Right ventricle myocardium inferior (tissue), 1 donor: ENCODE data around the gene CLTCL1. TPM values are rescaled to one million over a fixed set of nuclear protein-coding genes. Genes with fewer than 3 reads are reported as not detected.

Source experiments
- ATAC-seq: fragments of 200-7000 bp; cut with Tn5 transposase; one replicate; pipeline ENCODE4 v1.9.1; 2020; ENCODE audit warnings: mild to moderate bottlenecking, moderate library complexity
- DNase-seq: peaks from one replicate; pipeline ENCODE4 v3.0.0; 2021; ENCODE audit errors: missing footprints
- intact Hi-C: fragments of 100-400 bp; cut with DNase I; formaldehyde crosslinking; loops from one replicate; pipeline ENCODE4 v1.11.0; 2022
- total RNA-seq: library from RNA; stranded (reverse); fragmentation: NEBNext Ultra II Directional; extraction: Animal tissue kit (Norgen Biotek cat#: 25700); gene quantifications from one replicate; pipeline ENCODE4 v1.2.1, GENCODE V29; 2021
- donor health status: DM: no; HTN: yes; CAD: no; lungs with severe emphysema.

CLTCL1 gene
- total RNA-seq, 1 donor from 2014 or later: 8.3 TPM

GRCh38 chr22:19147195-19147780 is 144.2 kb downstream of the CLTCL1 start:
- intact Hi-C loops: loop anchor here (10.0 kb wide), 1 partner anchor 288 kb away; the partner anchor contains the start of genes HIRA and MRPL40
- ATAC-seq (no peak), DNase-seq (peak; percentile 53)

DNA sequence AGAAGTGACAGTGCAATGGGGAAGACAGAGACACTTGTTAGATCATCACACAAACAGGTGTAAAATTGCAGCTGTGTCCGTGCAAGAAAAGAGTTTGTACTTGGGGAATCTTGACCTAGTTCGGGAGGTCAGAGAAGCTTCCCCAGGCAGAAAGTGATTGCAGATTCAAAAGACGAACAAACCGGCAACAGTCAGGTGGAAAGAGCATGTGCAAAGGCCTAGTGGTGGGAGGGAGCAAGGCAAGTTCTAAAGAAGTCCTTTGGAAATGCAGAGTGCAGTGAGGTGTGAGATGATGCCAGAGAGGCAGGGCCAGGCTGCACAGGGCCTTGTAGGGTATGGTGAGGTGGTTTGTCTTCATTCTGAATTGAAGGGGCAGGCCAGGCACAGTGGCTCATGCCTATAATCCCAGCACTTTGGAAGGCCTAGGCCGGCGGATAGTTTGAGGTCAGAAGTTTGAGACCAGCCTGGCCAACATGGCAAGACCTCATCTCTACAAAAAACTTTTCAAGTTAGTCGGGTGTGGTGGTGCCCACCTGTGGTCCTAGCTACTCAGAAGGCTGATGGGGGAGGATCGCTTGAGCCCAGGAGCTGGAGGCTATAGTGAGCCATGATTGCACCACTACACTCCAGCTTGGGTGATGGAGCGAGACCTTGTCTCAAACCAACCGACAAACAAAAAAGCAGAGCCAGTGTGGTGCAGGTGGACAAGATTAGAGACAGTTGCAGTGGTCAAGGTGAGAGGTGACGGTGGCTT is 145.1 kb downstream of the CLTCL1 start:
- no peak for ATAC-seq
- intact Hi-C loops: loop anchor here (10.0 kb wide), 1 partner anchor 288 kb away; the partner anchor contains the start of genes HIRA and MRPL40

GRCh38 chr22:19143967-19144400 is 147.5 kb downstream of the CLTCL1 start:
- no peak for DNase-seq
- intact Hi-C loops: loop anchor here (2.0 to 10.0 kb wide), 3 partner anchors 35 to 487 kb away; partner anchors contain the start of genes HIRA, MRPL40 and SLC25A1
- ATAC-seq: no peak

More for the DNA sequence above, 145.1 kb downstream of the CLTCL1 start:
- peak; percentile 70 for DNase-seq

DNA sequence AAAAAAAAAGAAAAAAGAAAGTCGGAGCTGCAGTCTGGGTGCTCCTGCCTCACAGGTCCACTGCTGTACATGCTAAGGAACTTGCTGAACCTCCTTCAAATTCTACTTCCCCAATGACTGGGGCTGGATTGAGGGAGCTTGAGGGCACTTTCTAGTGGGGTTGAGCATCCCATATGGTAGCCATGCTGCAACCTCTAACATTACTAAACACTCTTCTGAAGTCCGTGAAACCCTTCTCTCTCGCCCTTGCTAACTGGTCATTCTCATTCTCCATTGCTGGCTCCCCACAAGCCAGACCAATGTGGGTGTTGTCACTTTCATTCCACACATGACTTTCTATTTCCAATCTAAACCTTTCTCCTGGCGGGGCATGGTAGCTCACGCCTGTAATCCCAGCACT is 148.3 kb downstream of the CLTCL1 start:
- DNase-seq (no peak), ATAC-seq (no peak)
- intact Hi-C loops: loop anchor here (10.0 kb wide), 1 partner anchor 292 kb away; the partner anchor contains the start of genes HIRA and MRPL40

DNA sequence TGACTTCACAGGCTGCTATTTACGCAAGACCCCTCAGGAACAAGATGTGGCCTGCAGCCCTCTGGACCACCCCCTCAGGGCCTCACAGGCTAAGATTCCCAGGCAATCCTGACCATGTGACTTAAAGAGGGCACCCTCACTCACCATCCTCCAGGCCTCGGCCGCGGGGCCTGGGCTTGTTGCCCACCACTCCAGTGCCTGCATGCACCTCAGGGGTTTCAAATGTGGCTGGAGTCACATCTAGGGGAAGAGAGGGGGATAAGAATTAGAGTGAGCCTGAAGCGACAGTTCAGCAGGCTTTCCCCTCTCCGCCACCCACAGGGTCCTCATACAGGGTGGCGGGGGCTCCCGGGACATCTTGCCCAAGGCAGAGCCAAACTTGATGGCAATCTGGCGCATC is 149.1 kb downstream of the CLTCL1 start:
- intact Hi-C loops: loop anchor here (10.0 kb wide), 1 partner anchor 292 kb away; the partner anchor contains the start of genes HIRA and MRPL40
- no peak for ATAC-seq
- DNase-seq: peak; percentile 44

GRCh38 chr22:19139974-19140373 is 151.5 kb downstream of the CLTCL1 start:
- intact Hi-C loops: loop anchor here (10.0 kb wide), 1 partner anchor 295 kb away; the partner anchor contains the start of genes HIRA and MRPL40

GRCh38 chr22:19139001-19139356 is 152.5 kb downstream of the CLTCL1 start:
- ATAC-seq (no peak), DNase-seq (no peak)

More at GRCh38 chr22:19139974-19140373, 151.5 kb downstream of the CLTCL1 start:
- DNase-seq (peak; percentile 37), ATAC-seq (no peak)

GRCh38 chr22:19138217-19139000 is 153.1 kb downstream of the CLTCL1 start:
- intact Hi-C loops: no loop called here
- no peak for ATAC-seq

More at GRCh38 chr22:19139001-19139356, 152.5 kb downstream of the CLTCL1 start:
- intact Hi-C loops: no loop called here

DNA sequence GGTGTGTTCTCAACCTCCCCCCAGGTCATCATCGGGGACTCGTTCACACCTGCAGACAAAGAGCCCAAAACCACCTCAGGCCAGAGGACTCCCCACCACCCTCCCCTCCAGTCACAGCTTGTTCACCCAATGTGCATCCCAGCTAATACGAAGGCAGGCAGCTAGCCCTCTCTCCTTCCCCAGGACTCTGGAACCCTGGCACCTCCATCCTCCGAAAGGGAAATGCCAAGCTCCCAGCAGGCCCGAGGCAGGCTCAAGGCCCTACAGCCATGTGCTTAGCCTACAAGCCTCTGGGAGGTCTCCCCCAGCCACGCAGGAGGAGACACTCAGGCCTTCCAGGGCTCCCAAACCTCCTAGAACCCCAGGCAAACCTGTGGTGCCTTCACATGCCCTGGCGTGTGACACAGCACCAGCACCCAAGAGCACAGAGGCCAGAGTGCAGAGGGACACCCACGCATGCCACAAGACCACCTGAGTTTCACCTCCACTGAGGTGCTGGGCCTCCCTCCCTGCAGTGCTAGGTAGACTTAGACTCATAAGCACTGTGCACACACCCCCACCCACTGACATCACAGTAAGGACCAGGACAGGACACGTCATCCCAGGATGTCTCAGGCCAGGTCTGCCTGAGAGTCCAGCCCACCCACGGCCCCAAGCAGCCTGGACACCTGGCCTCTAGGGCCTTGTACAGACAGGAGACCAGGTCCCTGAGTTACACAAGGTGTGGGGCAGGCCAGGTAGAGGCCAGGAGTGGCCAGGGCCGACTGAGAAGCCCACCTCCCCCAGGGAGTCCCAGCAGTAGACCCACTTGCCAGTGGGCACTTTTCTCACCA is 153.9 kb downstream of the CLTCL1 start:
- DNase-seq: peak; percentile 37
- intact Hi-C loops: no loop called here
- ATAC-seq: no peak

More at GRCh38 chr22:19138217-19139000, 153.1 kb downstream of the CLTCL1 start:
- DNase-seq: peak; percentile 44

DNA sequence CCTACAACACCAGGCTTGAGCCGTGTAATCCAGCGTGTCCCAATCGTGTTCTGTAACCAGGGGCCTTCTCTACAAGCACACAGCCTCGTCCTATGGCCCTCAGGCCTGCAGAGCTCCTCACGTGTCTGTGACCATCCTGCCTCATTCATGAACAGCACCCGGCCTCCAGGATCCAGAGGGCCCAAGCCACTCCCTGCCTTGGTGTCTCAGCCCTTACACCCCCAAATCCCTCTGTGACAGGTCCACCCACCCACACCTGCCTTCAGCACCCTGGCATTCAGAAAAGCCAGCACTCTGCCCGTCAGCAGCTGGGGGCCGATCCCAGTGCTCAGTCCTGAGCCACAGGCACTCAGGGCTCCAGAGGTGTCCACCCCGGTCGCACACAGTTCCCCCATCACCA is 154.6 kb downstream of the CLTCL1 start:
- ATAC-seq (no peak), DNase-seq (peak; percentile 8)
- intact Hi-C loops: no loop called here

DNA sequence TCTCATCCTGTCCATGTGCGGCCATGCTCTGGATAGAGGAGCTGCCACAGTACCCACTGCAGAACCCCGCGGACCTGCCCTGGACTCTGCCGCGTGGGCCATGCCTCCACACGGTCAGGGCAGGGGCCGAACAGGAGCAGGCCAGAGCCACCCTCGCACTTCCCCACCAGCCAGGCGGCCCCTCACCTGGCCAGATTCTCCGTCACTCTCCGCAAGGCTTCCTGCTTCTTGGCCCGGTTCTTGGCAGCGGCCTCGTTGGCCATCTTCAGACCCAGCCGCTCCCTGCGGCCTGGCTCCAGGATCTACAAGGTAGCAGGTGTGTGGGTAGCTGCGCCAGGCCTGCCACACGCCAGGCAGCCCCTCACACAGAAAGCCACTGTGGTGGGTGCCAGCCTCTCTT is 156.6 kb downstream of the CLTCL1 start:
- DNase-seq (peak; percentile 63), ATAC-seq (no peak)
- intact Hi-C loops: no loop called here

DNA sequence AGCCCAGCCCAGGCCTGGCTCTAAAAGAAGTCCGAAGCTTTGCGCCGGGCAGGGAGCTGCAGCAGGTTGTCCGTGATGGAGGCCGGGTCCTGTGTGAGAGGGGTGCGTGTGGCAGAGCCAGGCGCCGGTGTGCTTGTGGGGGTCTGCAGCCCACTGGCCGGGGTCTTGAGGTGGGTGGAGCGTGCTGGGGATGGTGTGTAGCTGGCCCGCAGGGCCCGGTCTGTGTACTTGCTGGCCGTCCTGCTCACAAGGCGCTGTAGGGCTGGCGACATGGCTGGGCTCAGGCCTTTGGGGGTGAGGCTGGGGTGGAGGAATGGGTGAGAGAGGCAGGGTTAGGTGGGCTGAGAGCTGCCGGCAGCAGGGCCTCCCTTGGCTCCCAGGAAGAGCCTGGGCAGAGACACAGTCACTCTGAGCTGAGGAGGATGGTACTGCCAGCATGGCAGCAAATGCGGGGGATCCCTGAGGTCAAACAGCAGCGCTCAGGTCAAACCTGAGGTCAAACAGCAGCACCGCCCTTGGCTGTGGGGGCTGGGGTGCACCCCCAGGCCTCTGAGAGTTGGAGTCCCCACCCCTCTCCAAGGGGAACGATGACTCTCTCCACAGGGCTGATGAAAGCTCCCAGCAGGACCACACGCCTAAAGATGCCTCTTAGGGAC is 157.2 kb downstream of the CLTCL1 start:
- peak; percentile 34 for DNase-seq
- ATAC-seq: no peak
- intact Hi-C loops: no loop called here

- no peak for ATAC-seq
- intact Hi-C loops: no loop called here
- DNase-seq: peak; percentile 21
Observed at GRCh38 chr22:19133561-19133960, 158.0 kb downstream of the CLTCL1 start.

GRCh38 chr22:19132693-19133400 is 158.7 kb downstream of the CLTCL1 start:
- ATAC-seq: no peak
- peak; percentile 18 for DNase-seq
- intact Hi-C loops: no loop called here

DNA sequence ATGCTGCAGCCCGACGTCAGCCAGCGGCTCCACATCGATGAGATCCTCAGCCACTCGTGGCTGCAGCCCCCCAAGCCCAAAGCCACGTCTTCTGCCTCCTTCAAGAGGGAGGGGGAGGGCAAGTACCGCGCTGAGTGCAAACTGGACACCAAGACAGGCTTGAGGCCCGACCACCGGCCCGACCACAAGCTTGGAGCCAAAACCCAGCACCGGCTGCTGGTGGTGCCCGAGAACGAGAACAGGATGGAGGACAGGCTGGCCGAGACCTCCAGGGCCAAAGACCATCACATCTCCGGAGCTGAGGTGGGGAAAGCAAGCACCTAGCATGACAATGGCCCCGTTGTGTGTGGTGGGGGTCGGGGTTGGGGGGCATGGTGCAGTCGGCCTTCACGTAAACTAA is 159.4 kb downstream of the CLTCL1 start:
- DNase-seq: peak; percentile 60
- intact Hi-C loops: no loop called here
- ATAC-seq: no peak

DNA sequence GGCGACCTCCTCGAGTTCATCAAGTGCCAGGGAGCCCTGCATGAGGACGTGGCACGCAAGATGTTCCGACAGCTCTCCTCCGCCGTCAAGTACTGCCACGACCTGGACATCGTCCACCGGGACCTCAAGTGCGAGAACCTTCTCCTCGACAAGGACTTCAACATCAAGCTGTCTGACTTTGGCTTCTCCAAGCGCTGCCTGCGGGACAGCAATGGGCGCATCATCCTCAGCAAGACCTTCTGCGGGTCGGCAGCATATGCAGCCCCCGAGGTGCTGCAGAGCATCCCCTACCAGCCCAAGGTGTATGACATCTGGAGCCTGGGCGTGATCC is 159.9 kb downstream of the CLTCL1 start:
- ATAC-seq: no peak
- intact Hi-C loops: no loop called here
- DNase-seq: peak; percentile 59

GRCh38 chr22:19130959-19131684 is 160.4 kb downstream of the CLTCL1 start, which contains the start of gene TSSK2:
TSSK2 (plus strand) TSS chr22:19131308; CDS start chr22:19131400, 92 bp downstream.
- DNase-seq (peak; percentile 59), ATAC-seq (no peak)
- intact Hi-C loops: no loop called here
